K562 (cell line): Measurements from ENCODE around the gene FAM25A. TPM values are rescaled to one million over a fixed set of nuclear protein-coding genes. Genes with fewer than 3 reads are reported as not detected.

Source experiments
- ATAC-seq: fragments of 200-7000 bp; cut with Tn5 transposase; 3 replicates; pipeline ENCODE4 v1.9.1; 2020; ENCODE audit warnings: moderate library complexity
- BruUV-seq: library from RNA; stranded (reverse); fragments of 400-500 nt; replicated peaks from 2 replicates; lab custom pipeline; 2021; lab: Mats Ljungman, UMichigan
- CTCF ChIA-PET: fragments of 300-600 bp; formaldehyde crosslinking; extraction: SDS; loops from one replicate; lab custom pipeline; 2021; ENCODE audit warnings: low intra/inter-chr PET ratio; lab: Yijun Ruan, JAX
- POLR2A ChIA-PET: fragments of 300-600, 350-650 bp; sonication (Branson Sonifier 250); formaldehyde crosslinking; extraction: SDS; loops from one replicate; lab custom pipeline; 2021; ENCODE audit warnings: antibody characterized with exemption, inconsistent platforms; lab: Yijun Ruan, JAX
- DNase-seq, 4 experiments: peaks; one replicate each; pipeline versions ENCODE4 v3.0.0 to v3.0.0-alpha.2; 2011 to 2018; ENCODE audit warnings: low spot score in 3 of 4, mixed read lengths in 3 of 4; ENCODE audit errors: extremely low read depth in 1 of 4
- FAIRE-seq: peaks from 2 replicates; lab custom pipeline; 2011; peaks lifted over from hg19 to GRCh38; lab: Jason Lieb, UNC
- H2AFZ ChIP-seq: 2 replicates; pipeline ENCODE4 v1.6.0; 2011; ENCODE audit warnings: low read depth, low read length, control low read depth, inconsistent platforms
- H3K27ac ChIP-seq: fragments of 200-600 bp; 3 replicates; pipeline ENCODE4 v1.8.0; 2011; ENCODE audit warnings: low read depth, mild to moderate bottlenecking, control low read depth, inconsistent platforms, low read length, moderate library complexity, mixed read lengths; ENCODE audit errors: extremely low read depth
- H3K27me3 ChIP-seq, 2 experiments: fragments of 300-600 bp in 1 of 2; 2 replicates in 1 of 2; 3 replicates in 1 of 2; pipeline versions ENCODE4 v1.6.0 to v1.8.0; 2011; ENCODE audit warnings: inconsistent platforms in 2 of 2, low read length in 2 of 2, mild to moderate bottlenecking in 1 of 2, mixed read lengths in 1 of 2, moderate library complexity in 1 of 2; ENCODE audit not compliant: control insufficient read depth in 2 of 2, insufficient read depth in 2 of 2
- H3K36me3 ChIP-seq: fragments of 300-600 bp; 3 replicates; pipeline ENCODE4 v1.8.0; 2011; ENCODE audit warnings: mild to moderate bottlenecking, low read length, inconsistent platforms; ENCODE audit not compliant: control insufficient read depth, insufficient read depth
- H3K4me1 ChIP-seq, 2 experiments: fragments of 200-600 bp in 1 of 2; replicated peaks in 1 of 2; 2 replicates in 1 of 2; 3 replicates in 1 of 2; pipeline versions ENCODE4 v1.5.1 to v1.8.0; 2011; ENCODE audit warnings: inconsistent platforms in 2 of 2, low read length in 2 of 2, mild to moderate bottlenecking in 1 of 2, mixed read lengths in 1 of 2, moderate library complexity in 1 of 2; ENCODE audit not compliant: control insufficient read depth in 2 of 2, insufficient read depth in 2 of 2
- H3K4me2 ChIP-seq: 2 replicates; pipeline ENCODE4 v1.6.1; 2011; ENCODE audit warnings: low read length, control low read depth, inconsistent platforms, mixed read lengths; ENCODE audit not compliant: insufficient read depth
- H3K4me3 ChIP-seq: fragments of 200-600 bp; sonication (generic), shearing (Covaris generic); 2 replicates; pipeline ENCODE4 v1.5.1; 2016; ENCODE audit warnings: control low read depth, inconsistent platforms
- H3K79me2 ChIP-seq: fragments of 200-600 bp; 3 replicates; pipeline ENCODE4 v1.8.0; 2011; ENCODE audit warnings: low read length, inconsistent platforms; ENCODE audit not compliant: control insufficient read depth, insufficient read depth
- H3K9ac ChIP-seq, 2 experiments: 2 replicates each; pipeline versions ENCODE4 v1.6.0 to v1.6.1; 2011; ENCODE audit warnings: low read depth in 2 of 2, low read length in 2 of 2, control low read depth in 1 of 2, inconsistent platforms in 1 of 2, mild to moderate bottlenecking in 1 of 2, mixed read lengths in 1 of 2; ENCODE audit not compliant: insufficient read depth in 1 of 2
- H3K9me1 ChIP-seq: one replicate; pipeline ENCODE4 v1.6.0; 2011; ENCODE audit warnings: inconsistent platforms, mild to moderate bottlenecking, low read length, moderate library complexity; ENCODE audit not compliant: control insufficient read depth, insufficient read depth
- H3K9me3 ChIP-seq: replicated peaks from 2 replicates; pipeline ENCODE4 v1.5.1; 2011; ENCODE audit warnings: low read depth, low read length, inconsistent platforms; ENCODE audit not compliant: control insufficient read depth, insufficient read depth
- H4K20me1 ChIP-seq: replicated peaks from 2 replicates; pipeline ENCODE4 v1.6.1; 2011; ENCODE audit warnings: low read length, inconsistent platforms, mixed read lengths; ENCODE audit not compliant: control insufficient read depth, insufficient read depth
- KLF6 ChIP-seq: fragments of 250-450 bp; sonication (Bioruptor Pico); IDR thresholded peaks from 2 replicates; pipeline ENCODE4 v1.4.0; 2020; ENCODE audit warnings: mild to moderate bottlenecking, moderate library complexity, borderline replicate concordance
- MECOM ChIP-seq: fragments of 250-450 bp; sonication (Bioruptor Pico); IDR thresholded peaks from 2 replicates; pipeline ENCODE4 v1.8.0; 2022; ENCODE audit warnings: inconsistent platforms
- NR4A1 ChIP-seq, 2 experiments: fragments of 250-450 bp in 1 of 2; fragments of 450-650 bp in 1 of 2; sonication (Bioruptor Pico) in 1 of 2; IDR thresholded peaks; 2 replicates each; pipeline versions ENCODE4 v1.4.0 to v1.6.1; 2016 to 2020; ENCODE audit warnings: mild to moderate bottlenecking in 2 of 2, missing compliant biosample characterization in 1 of 2, missing genetic modification characterization in 1 of 2, moderate library complexity in 1 of 2
- PHB2 ChIP-seq: fragments of 450-650 bp; IDR thresholded peaks from 2 replicates; pipeline ENCODE4 v1.6.1; 2017; ENCODE audit warnings: low read depth
- PYGO2 ChIP-seq: fragments of 450-650 bp; IDR thresholded peaks from 2 replicates; pipeline ENCODE4 v1.6.1; 2016; ENCODE audit warnings: mild to moderate bottlenecking, missing genetic modification characterization, moderate library complexity, missing compliant biosample characterization
- SPI1 ChIP-seq: IDR thresholded peaks from 2 replicates; pipeline ENCODE4 v1.6.1; 2011; ENCODE audit warnings: low read depth, low read length, control low read depth, borderline replicate concordance
- SRSF1 ChIP-seq: fragments of 200-400 bp; formaldehyde crosslinking; IDR thresholded peaks from 2 replicates; pipeline ENCODE4 v1.6.1; 2017; ENCODE audit warnings: mild to moderate bottlenecking, low read depth, low read length, moderate library complexity
- ZBTB17 ChIP-seq: fragments of 450-650 bp; formaldehyde crosslinking; IDR thresholded peaks from 2 replicates; pipeline ENCODE4 v1.4.0; 2020; ENCODE audit warnings: mild to moderate bottlenecking
- ZFP30 ChIP-seq: fragments of 250-450 bp; sonication (Bioruptor Pico); IDR thresholded peaks from 2 replicates; pipeline ENCODE4 v1.8.0; 2022; ENCODE audit warnings: moderate library complexity, mild to moderate bottlenecking, inconsistent platforms, borderline replicate concordance
- ZNF140 ChIP-seq: fragments of 250-450 bp; sonication (Bioruptor Pico); IDR thresholded peaks from 2 replicates; pipeline ENCODE4 v1.8.0; 2021; ENCODE audit warnings: moderate library complexity, mild to moderate bottlenecking, inconsistent platforms
- ZNF184 ChIP-seq: sonication (generic); formaldehyde crosslinking; IDR thresholded peaks from 2 replicates; pipeline ENCODE4 v1.5.0; 2020; ENCODE audit warnings: missing genetic modification reagents
- WGBS: fragments of 100-300 bp; shearing (Covaris generic); methylation state at CpG from one replicate; pipeline ENCODE4 v1.1.6; 2016; ENCODE audit warnings: low coverage, mixed read lengths; ENCODE audit not compliant: insufficient coverage; ENCODE audit errors: missing lambda C conversion rate; 5-methylcytosine and 5-hydroxymethylcytosine counted together
- in situ Hi-C: fragments of 300-500 bp; cut with MboI; formaldehyde crosslinking; loops from 4 replicates; pipeline ENCODE4 v1.15.0; 2018; ENCODE audit warnings: inconsistent platforms, mixed read lengths
- intact Hi-C: fragments of 100-400 bp; cut with micrococcal nuclease; formaldehyde crosslinking; loops from 2 replicates; pipeline ENCODE4 v1.14.2; 2022
- polyA plus RNA-seq, 8 experiments: library from polyadenylated mRNA; depleted of rRNA in 4 of 8; stranded (reverse) in 5 of 8; unstranded in 3 of 8; fragments of >200 nt; fragmentation: Nextera tagmentation in 2 of 8; fragmentation: Illumina TruSeq in 1 of 8; extraction: Ambion mirVana in 2 of 8; extraction: Trizol in 1 of 8; gene quantifications; 2 replicates each; pipeline versions ENCODE4 v1.2.1 to v1.2.3, GENCODE V29; 2011 to 2014; ENCODE audit warnings: inconsistent platforms in 1 of 8, missing spikeins in 1 of 8
- total RNA-seq, 7 experiments: library from RNA; depleted of rRNA in 6 of 7; stranded (reverse); fragments of >200 nt in 6 of 7; fragmentation: Illumina TruSeq in 2 of 7; extraction: Trizol in 2 of 7; gene quantifications; 2 replicates each; pipeline versions ENCODE4 v1.2.1 to v1.2.3, GENCODE V29; 2011 to 2021; ENCODE audit warnings: low replicate concordance in 1 of 7
- TF ChIP-seq, protein P1 (sequence below): fragments of 450-650 bp; IDR thresholded peaks from 2 replicates; pipeline ENCODE4 v1.6.1; 2016; ENCODE audit warnings: borderline replicate concordance
- TF ChIP-seq, protein P2 (sequence below): fragments of 450-650 bp; IDR thresholded peaks from 2 replicates; pipeline ENCODE4 v1.6.1; 2014; ENCODE audit warnings: low read depth, mild to moderate bottlenecking, moderate library complexity, borderline replicate concordance

The FAM25A gene
- total and polyA plus RNA-seq, 9 of the 15 experiments (the other 6 are each of a cell fraction or from before 2014, with no cell fraction given): not detected

DNA sequence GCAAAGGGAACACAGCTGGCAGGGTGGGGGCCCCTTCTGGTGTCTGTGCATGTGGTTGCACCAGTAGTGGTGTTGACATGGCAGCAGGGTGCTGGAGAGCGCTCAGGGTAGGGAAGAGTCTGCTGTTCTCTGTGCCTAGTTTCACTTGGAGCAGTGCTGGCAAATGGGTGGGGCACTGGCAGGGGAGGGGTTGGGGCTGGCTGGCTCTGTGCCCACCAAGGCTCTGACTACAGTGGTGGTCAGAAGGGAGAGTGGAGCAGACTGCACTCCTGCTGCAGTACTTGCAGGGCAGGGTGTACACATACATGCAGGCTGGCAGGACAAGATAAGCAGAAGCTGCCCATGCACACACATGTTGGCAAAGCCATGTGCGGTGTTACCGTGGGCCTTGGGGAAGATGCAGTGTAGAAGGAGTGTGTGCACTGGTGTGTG is 18.2 kb downstream of the FAM25A start (continued):
- TF ChIP-seq ZNF184 (CRISPR knock-in tag) (no peak), MECOM (no peak), ZBTB17 (CRISPR knock-in tag) (no peak), ZFP30 (CRISPR knock-in tag) (no peak)
- TF ChIP-seq, protein P1, sequence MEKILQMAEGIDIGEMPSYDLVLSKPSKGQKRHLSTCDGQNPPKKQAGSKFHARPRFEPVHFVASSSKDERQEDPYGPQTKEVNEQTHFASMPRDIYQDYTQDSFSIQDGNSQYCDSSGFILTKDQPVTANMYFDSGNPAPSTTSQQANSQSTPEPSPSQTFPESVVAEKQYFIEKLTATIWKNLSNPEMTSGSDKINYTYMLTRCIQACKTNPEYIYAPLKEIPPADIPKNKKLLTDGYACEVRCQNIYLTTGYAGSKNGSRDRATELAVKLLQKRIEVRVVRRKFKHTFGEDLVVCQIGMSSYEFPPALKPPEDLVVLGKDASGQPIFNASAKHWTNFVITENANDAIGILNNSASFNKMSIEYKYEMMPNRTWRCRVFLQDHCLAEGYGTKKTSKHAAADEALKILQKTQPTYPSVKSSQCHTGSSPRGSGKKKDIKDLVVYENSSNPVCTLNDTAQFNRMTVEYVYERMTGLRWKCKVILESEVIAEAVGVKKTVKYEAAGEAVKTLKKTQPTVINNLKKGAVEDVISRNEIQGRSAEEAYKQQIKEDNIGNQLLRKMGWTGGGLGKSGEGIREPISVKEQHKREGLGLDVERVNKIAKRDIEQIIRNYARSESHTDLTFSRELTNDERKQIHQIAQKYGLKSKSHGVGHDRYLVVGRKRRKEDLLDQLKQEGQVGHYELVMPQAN: no peak
- TF ChIP-seq, protein P2, sequence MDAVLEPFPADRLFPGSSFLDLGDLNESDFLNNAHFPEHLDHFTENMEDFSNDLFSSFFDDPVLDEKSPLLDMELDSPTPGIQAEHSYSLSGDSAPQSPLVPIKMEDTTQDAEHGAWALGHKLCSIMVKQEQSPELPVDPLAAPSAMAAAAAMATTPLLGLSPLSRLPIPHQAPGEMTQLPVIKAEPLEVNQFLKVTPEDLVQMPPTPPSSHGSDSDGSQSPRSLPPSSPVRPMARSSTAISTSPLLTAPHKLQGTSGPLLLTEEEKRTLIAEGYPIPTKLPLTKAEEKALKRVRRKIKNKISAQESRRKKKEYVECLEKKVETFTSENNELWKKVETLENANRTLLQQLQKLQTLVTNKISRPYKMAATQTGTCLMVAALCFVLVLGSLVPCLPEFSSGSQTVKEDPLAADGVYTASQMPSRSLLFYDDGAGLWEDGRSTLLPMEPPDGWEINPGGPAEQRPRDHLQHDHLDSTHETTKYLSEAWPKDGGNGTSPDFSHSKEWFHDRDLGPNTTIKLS: no peak

DNA sequence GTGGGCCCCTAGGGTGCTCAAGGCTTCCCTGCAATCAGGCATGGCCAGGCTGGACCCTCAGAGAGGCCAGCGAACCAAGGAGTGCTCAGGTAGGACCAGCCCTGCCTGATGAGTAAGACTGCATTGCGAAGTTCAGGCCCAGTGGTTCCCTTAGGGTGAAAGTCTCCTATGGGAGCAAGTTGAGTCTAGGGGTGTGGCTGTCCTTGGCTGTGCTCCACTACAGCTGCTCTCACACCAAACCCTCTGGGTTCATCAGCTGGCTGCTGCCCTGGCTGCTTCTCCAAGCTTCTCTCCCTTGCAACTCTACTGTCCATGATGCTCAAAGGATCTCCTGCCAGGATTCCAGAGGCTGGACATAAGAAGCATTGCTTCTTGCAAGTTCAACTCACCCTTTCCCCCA is 18.7 kb downstream of the FAM25A start:
- no peak overlapping the region for H3K4me3 ChIP-seq
- no peak overlapping the region for H3K4me2 ChIP-seq
- no peak for DNase-seq
- 0% methylated on average over 2 of the region's 2 CpGs for WGBS
- H2AFZ ChIP-seq: no peak overlapping the region
- no peaks in the 10 kb centered on the region for H3K9me3 ChIP-seq
- in situ Hi-C loops (no loop called here), intact Hi-C loops (no loop called here)
- ChIA-PET POLR2A (no interaction called here), CTCF (no interaction called here)
- no peak overlapping the region for H3K9ac ChIP-seq
- H3K9me1 ChIP-seq: no peaks in the 10 kb centered on the region
- no peak for TF ChIP-seq SRSF1
- TF ChIP-seq KLF6 (CRISPR knock-in tag): no peak
- no peak for TF ChIP-seq ZNF140 (CRISPR knock-in tag)
- no peak for TF ChIP-seq PYGO2
- TF ChIP-seq PHB2: no peak
- TF ChIP-seq NR4A1 (CRISPR knock-in tag; IDR thresholded peaks at IDR 0.05): no peak
- TF ChIP-seq NR4A1 (tag; IDR thresholded peaks at IDR 0.05): no peak
- TF ChIP-seq SPI1: no peak
- 0 out of 5 replicates have a peak, but pooled peaks cover 0 to 4% of the 10 kb centered on the region in 2 experiments for H3K27me3 ChIP-seq
- H3K27ac ChIP-seq: no peak overlapping the region
- ATAC-seq: peak; percentile 48
- no peaks in the 10 kb centered on the region for H3K36me3 ChIP-seq
- H3K79me2 ChIP-seq: no peaks in the 10 kb centered on the region
- H4K20me1 ChIP-seq: no peaks in the 10 kb centered on the region
- BruUV-seq: no TSS peak
- no peaks in the 10 kb centered on the region; a peak in 1 of 5 replicates for H3K4me1 ChIP-seq
- no peak for FAIRE-seq
